Kidney (tissue), 14 donors: ENCODE measurements around the gene CCN6. TPM values are rescaled to one million over a fixed set of nuclear protein-coding genes. Genes with fewer than 3 reads are reported as not detected.

Experiments
- DNase-seq, 5 donors: peaks; one replicate each; pipeline ENCODE4 v3.0.0-alpha.2; 2013 to 2020
- FAIRE-seq: peaks from 2 replicates; lab custom pipeline; 2012; peaks lifted over from hg19 to GRCh38; lab: Jason Lieb, UNC
- H3K27ac ChIP-seq, 2 donors: one replicate each; pipeline ENCODE4 v1.7.0; 2013; ENCODE audit warnings: low read depth in 2 of 2, low read length in 2 of 2, inconsistent platforms in 1 of 2
- H3K27me3 ChIP-seq: one replicate; pipeline ENCODE4 v1.7.1; 2013; ENCODE audit warnings: low read length, inconsistent platforms; ENCODE audit not compliant: control insufficient read depth, insufficient read depth
- H3K36me3 ChIP-seq, 3 donors: one replicate each; pipeline versions ENCODE4 v1.7.0 to v1.7.1; 2013; ENCODE audit warnings: low read length in 3 of 3, control low read depth in 1 of 3, inconsistent platforms in 1 of 3; ENCODE audit not compliant: insufficient read depth in 3 of 3, control insufficient read depth in 2 of 3
- H3K4me1 ChIP-seq, 3 donors: one replicate each; pipeline versions ENCODE4 v1.7.0 to v1.7.1; 2013; ENCODE audit warnings: low read length in 3 of 3, inconsistent platforms in 1 of 3, low read depth in 1 of 3; ENCODE audit not compliant: control insufficient read depth in 2 of 3, insufficient read depth in 2 of 3
- H3K4me3 ChIP-seq, 3 donors: one replicate each; pipeline versions ENCODE4 v1.7.0 to v1.8.1; 2013; ENCODE audit warnings: low read length in 3 of 3, control low read depth in 1 of 3, inconsistent platforms in 1 of 3
- H3K9ac ChIP-seq, 3 donors: one replicate each; pipeline versions ENCODE4 v1.7.0 to v1.7.1; 2013; ENCODE audit warnings: low read length in 3 of 3, control low read depth in 1 of 3, inconsistent platforms in 1 of 3
- H3K9me3 ChIP-seq, 3 donors: one replicate each; pipeline versions ENCODE4 v1.7.0 to v1.7.1; 2013; ENCODE audit warnings: low read length in 3 of 3, control low read depth in 1 of 3, inconsistent platforms in 1 of 3; ENCODE audit not compliant: control insufficient read depth in 2 of 3, insufficient read depth in 1 of 3
- intact Hi-C: fragments of 100-400 bp; cut with DNase I; formaldehyde crosslinking; loops from one replicate; pipeline ENCODE4 v1.11.1; 2022
- polyA plus RNA-seq: library from polyadenylated mRNA; stranded (reverse); fragments of 350-450 nt; fragmentation: Illumina TruSeq; extraction: RNeasy Lipid Tissue Mini Kit (QIAGEN cat#74804); gene quantifications from one replicate; pipeline ENCODE4 v1.2.3, GENCODE V29; 2014; ENCODE audit warnings: low read depth, low replicate concordance; ENCODE audit not compliant: insufficient read depth
- total RNA-seq: library from RNA; stranded (reverse); fragmentation: NEBNext Ultra II Directional; extraction: Animal tissue kit (Norgen Biotek cat#: 25700); gene quantifications from one replicate; pipeline ENCODE4 v1.2.1, GENCODE V29; 2021
- TF ChIP-seq, protein P1 (sequence below): IDR thresholded peaks from 3 replicates; pipeline ENCODE4 v1.5.1; 2012; ENCODE audit warnings: mild to moderate bottlenecking, moderate library complexity, borderline replicate concordance; ENCODE audit not compliant: insufficient read depth; ENCODE audit errors: extremely low read depth
- donor health status: control.
- donor health status: control.
- donor health status: control.
- donor health status: control.
- donor health status: control.
- donor health status: DM: yes; HTN: yes; CAD: no.
- donor health status: Normal renal cell carcinoma (clear cell type).

The CCN6 gene
- total and polyA plus RNA-seq, 2 donors from 2014 or later = 6.7 to 8.4 TPM

DNA sequence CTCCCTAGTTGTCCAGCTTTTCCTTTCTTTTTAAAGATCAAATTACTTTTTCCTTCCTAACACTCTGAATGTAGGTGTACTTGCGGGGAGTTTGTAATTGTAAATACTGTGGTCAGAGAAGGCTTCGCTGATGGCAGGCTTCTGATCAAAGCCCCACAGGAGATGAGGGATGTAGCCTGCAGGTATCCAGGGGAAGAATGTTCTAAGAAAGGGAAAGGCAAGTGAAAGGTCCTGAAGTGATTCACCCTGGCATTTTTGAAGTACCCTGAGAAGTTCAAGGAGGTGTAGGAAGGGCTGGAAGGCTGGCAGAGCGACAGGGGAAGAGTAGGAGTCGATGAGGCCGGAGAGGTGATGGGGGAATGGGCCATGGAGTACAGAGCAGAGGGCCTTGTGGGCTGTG is 38.2 kb upstream of the CCN6 start:
- Histone ChIP-seq H3K9ac (no peak overlapping the region), H3K36me3 (no peaks in the 10 kb centered on the region), H3K9me3 (no peaks in the 10 kb centered on the region), H3K27me3 (no peaks in the 10 kb centered on the region), H3K4me1 (peaks cover 3 to 4% (median 3%) of the 10 kb centered on the region in 3 donors), H3K27ac (no peak overlapping the region), H3K4me3 (no peak overlapping the region)
- intact Hi-C loops = no loop called here
- DNase-seq (no peak), FAIRE-seq (no peak)
- TF ChIP-seq, protein P1, sequence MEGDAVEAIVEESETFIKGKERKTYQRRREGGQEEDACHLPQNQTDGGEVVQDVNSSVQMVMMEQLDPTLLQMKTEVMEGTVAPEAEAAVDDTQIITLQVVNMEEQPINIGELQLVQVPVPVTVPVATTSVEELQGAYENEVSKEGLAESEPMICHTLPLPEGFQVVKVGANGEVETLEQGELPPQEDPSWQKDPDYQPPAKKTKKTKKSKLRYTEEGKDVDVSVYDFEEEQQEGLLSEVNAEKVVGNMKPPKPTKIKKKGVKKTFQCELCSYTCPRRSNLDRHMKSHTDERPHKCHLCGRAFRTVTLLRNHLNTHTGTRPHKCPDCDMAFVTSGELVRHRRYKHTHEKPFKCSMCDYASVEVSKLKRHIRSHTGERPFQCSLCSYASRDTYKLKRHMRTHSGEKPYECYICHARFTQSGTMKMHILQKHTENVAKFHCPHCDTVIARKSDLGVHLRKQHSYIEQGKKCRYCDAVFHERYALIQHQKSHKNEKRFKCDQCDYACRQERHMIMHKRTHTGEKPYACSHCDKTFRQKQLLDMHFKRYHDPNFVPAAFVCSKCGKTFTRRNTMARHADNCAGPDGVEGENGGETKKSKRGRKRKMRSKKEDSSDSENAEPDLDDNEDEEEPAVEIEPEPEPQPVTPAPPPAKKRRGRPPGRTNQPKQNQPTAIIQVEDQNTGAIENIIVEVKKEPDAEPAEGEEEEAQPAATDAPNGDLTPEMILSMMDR = no peak

DNA sequence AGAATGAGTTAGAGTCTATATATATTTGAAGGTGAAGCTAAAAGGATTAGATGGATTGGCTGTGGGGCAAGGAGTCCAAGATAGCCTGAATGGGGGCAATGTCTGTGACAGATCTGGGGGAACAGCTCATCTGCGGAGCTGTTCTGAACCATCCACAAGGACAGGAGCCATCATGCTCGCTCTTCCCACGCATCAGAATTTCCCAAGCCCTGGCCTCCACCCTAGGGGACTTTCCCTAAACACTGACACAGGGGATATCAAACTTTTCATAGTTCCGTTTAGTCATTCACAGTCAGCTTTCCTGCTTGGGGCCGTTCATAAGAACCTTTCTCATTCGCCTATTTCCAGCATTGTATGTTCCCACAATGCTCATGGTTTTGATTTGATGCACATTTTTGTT is 37.6 kb upstream of the CCN6 start:
- DNase-seq = no peak
- Histone ChIP-seq H3K9ac (no peak overlapping the region), H3K27ac (no peak overlapping the region), H3K27me3 (no peaks in the 10 kb centered on the region), H3K4me3 (no peak overlapping the region), H3K9me3 (no peaks in the 10 kb centered on the region), H3K4me1 (peaks cover 3 to 4% (median 3%) of the 10 kb centered on the region in 3 donors), H3K36me3 (no peaks in the 10 kb centered on the region)
- TF ChIP-seq, protein P1 = no peak
- intact Hi-C loops = no loop called here
- FAIRE-seq = no peak

DNA sequence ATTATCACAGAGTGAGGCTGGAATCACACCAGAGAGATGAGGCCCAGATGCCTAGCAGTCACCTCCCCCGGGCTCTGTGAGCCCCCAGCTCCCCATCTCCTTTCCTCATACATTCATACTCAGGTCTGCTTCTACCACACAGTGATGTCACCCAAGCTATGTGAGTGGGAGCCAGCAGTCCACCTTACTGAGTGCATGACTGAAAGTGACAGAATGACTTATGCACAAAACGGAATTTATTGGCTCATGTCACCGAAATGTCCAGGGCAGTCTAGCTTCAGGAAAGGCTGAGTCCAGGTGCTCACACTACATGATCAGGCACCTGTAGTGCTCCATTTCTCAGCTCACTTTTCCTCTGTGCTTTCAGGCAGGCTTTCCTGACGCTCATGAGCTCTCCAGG is 36.7 kb upstream of the CCN6 start:
- Histone ChIP-seq H3K9ac (no peak overlapping the region), H3K4me3 (no peak overlapping the region), H3K36me3 (no peaks in the 10 kb centered on the region), H3K9me3 (no peaks in the 10 kb centered on the region), H3K4me1 (peaks cover 3 to 4% (median 3%) of the 10 kb centered on the region in 3 donors), H3K27me3 (no peaks in the 10 kb centered on the region), H3K27ac (no peak overlapping the region)
- TF ChIP-seq, protein P1 = no peak
- DNase-seq (no peak), FAIRE-seq (no peak)
- intact Hi-C loops = no loop called here
